H9 (cell line): ENCODE results near the gene PAEP. TPM values are rescaled to one million over a fixed set of nuclear protein-coding genes. Genes with fewer than 3 reads are reported as not detected.

Source experiments
- DNase-seq: peaks from one replicate; pipeline ENCODE4 v3.0.0-alpha.2; 2017
- H2AFZ ChIP-seq: one replicate; pipeline ENCODE4 v1.6.1; 2013; ENCODE audit warnings: mild to moderate bottlenecking, low read length, control low read depth, moderate library complexity
- H2AK5ac ChIP-seq: 2 replicates; pipeline ENCODE4 v1.6.1; 2013; ENCODE audit warnings: low read length, control low read depth, mixed read lengths; ENCODE audit not compliant: insufficient read length
- H2BK120ac ChIP-seq: one replicate; pipeline ENCODE4 v1.6.1; 2013; ENCODE audit warnings: low read depth, mild to moderate bottlenecking, low read length, control low read depth, inconsistent platforms; ENCODE audit not compliant: poor library complexity, severe bottlenecking
- H2BK12ac ChIP-seq: 2 replicates; pipeline ENCODE4 v1.6.1; 2013; ENCODE audit warnings: low read length, control low read depth, mixed read lengths, low read depth; ENCODE audit not compliant: insufficient read length
- H2BK15ac ChIP-seq: 2 replicates; pipeline ENCODE4 v1.6.1; 2013; ENCODE audit warnings: low read depth, low read length, control low read depth
- H2BK20ac ChIP-seq: one replicate; pipeline ENCODE4 v1.6.1; 2013; ENCODE audit warnings: low read depth, mild to moderate bottlenecking, low read length, control low read depth, inconsistent platforms; ENCODE audit not compliant: poor library complexity, severe bottlenecking
- H2BK5ac ChIP-seq: 2 replicates; pipeline ENCODE4 v1.6.1; 2013; ENCODE audit warnings: low read length, control low read depth, mixed read lengths; ENCODE audit not compliant: insufficient read length
- H3K14ac ChIP-seq: 2 replicates; pipeline ENCODE4 v1.6.1; 2013; ENCODE audit warnings: low read length, control low read depth; ENCODE audit not compliant: insufficient read depth
- H3K18ac ChIP-seq: 2 replicates; pipeline ENCODE4 v1.6.1; 2013; ENCODE audit warnings: low read depth, mild to moderate bottlenecking, mixed read lengths, low read length, control low read depth; ENCODE audit not compliant: insufficient read length
- H3K23ac ChIP-seq: 2 replicates; pipeline ENCODE4 v1.6.1; 2013; ENCODE audit warnings: low read length, control low read depth, mixed read lengths, low read depth; ENCODE audit not compliant: insufficient read length
- H3K23me2 ChIP-seq: 2 replicates; pipeline ENCODE4 v1.6.1; 2013; ENCODE audit warnings: low read depth, mild to moderate bottlenecking, mixed read lengths, low read length, control low read depth; ENCODE audit not compliant: insufficient read length, poor library complexity, severe bottlenecking
- H3K27ac ChIP-seq: 2 replicates; pipeline ENCODE4 v1.5.1; 2013; ENCODE audit warnings: low read length, control low read depth, mixed read lengths, low read depth; ENCODE audit not compliant: insufficient read length
- H3K27me3 ChIP-seq: 2 replicates; pipeline ENCODE4 v1.6.1; 2013; ENCODE audit warnings: low read length, control low read depth, inconsistent platforms; ENCODE audit not compliant: insufficient read depth
- H3K4ac ChIP-seq: 2 replicates; pipeline ENCODE4 v1.6.1; 2013; ENCODE audit warnings: low read depth, mild to moderate bottlenecking, control low read depth, inconsistent platforms, low read length, moderate library complexity
- H3K4me1 ChIP-seq: 2 replicates; pipeline ENCODE4 v1.6.1; 2013; ENCODE audit warnings: low read length, control low read depth, inconsistent platforms; ENCODE audit not compliant: insufficient read depth
- H3K4me2 ChIP-seq: 2 replicates; pipeline ENCODE4 v1.6.1; 2013; ENCODE audit warnings: low read length, control low read depth, mixed read lengths; ENCODE audit not compliant: insufficient read length, insufficient read depth
- H3K56ac ChIP-seq: 2 replicates; pipeline ENCODE4 v1.6.1; 2013; ENCODE audit warnings: low read depth, mild to moderate bottlenecking, mixed read lengths, low read length, control low read depth; ENCODE audit not compliant: insufficient read length
- H3K79me1 ChIP-seq: 2 replicates; pipeline ENCODE4 v1.6.1; 2013; ENCODE audit warnings: low read depth, mild to moderate bottlenecking, moderate library complexity, low read length, control low read depth, inconsistent platforms; ENCODE audit not compliant: insufficient read depth, poor library complexity, severe bottlenecking
- H3K79me2 ChIP-seq: 2 replicates; pipeline ENCODE4 v1.6.1; 2013; ENCODE audit warnings: low read length, control low read depth, inconsistent platforms; ENCODE audit not compliant: insufficient read depth
- H3K9ac ChIP-seq: 2 replicates; pipeline ENCODE4 v1.6.1; 2013; ENCODE audit warnings: low read length, control low read depth, mixed read lengths; ENCODE audit not compliant: insufficient read length; ENCODE audit errors: extremely low read depth
- H3K9me3 ChIP-seq: one replicate; pipeline ENCODE4 v1.6.1; 2013; ENCODE audit warnings: low read depth, low read length, inconsistent platforms; ENCODE audit not compliant: control insufficient read depth
- H3T11ph ChIP-seq: one replicate; pipeline ENCODE4 v1.6.1; 2013; ENCODE audit warnings: mild to moderate bottlenecking, low read length, control low read depth, inconsistent platforms
- H4K20me1 ChIP-seq: one replicate; pipeline ENCODE4 v1.6.1; 2013; ENCODE audit not compliant: control insufficient read depth, insufficient read length, insufficient read depth
- H4K5ac ChIP-seq: 2 replicates; pipeline ENCODE4 v1.6.1; 2013; ENCODE audit warnings: low read depth, mild to moderate bottlenecking, mixed read lengths, low read length, control low read depth; ENCODE audit not compliant: insufficient read length
- H4K8ac ChIP-seq: replicated peaks from 2 replicates; pipeline ENCODE4 v1.6.1; 2013; ENCODE audit warnings: low read length, control low read depth, mixed read lengths, low read depth; ENCODE audit not compliant: insufficient read length
- H4K91ac ChIP-seq: 2 replicates; pipeline ENCODE4 v1.6.1; 2013; ENCODE audit warnings: low read depth, mild to moderate bottlenecking, moderate library complexity, mixed read lengths, low read length, control low read depth; ENCODE audit not compliant: insufficient read length
- H3K27ac Mint-ChIP-seq, 3 experiments: 2 replicates in 2 of 3; 3 replicates in 1 of 3; pipeline ENCODE4 v1.8.0; 2020 to 2021; ENCODE audit warnings: mixed read lengths in 3 of 3, mild to moderate bottlenecking in 1 of 3, moderate library complexity in 1 of 3
- H3K27me3 Mint-ChIP-seq: 2 replicates; pipeline ENCODE4 v1.8.0; 2021; ENCODE audit warnings: low read depth, mild to moderate bottlenecking, moderate library complexity, mixed read lengths
- H3K36me3 Mint-ChIP-seq, 3 experiments: 2 replicates in 2 of 3; 3 replicates in 1 of 3; pipeline ENCODE4 v1.8.0; 2020 to 2021; ENCODE audit warnings: low read depth in 3 of 3, mixed read lengths in 3 of 3; ENCODE audit not compliant: insufficient read depth in 1 of 3
- H3K4me1 Mint-ChIP-seq, 2 experiments: 2 replicates each; pipeline ENCODE4 v1.8.0; 2020; ENCODE audit warnings: mixed read lengths in 2 of 2
- H3K4me3 Mint-ChIP-seq, 2 experiments: 2 replicates in 1 of 2; 3 replicates in 1 of 2; pipeline ENCODE4 v1.8.0; 2020 to 2021; ENCODE audit warnings: mild to moderate bottlenecking in 2 of 2, mixed read lengths in 2 of 2, moderate library complexity in 1 of 2
- H3K9me3 Mint-ChIP-seq, 2 experiments: 2 replicates in 1 of 2; 3 replicates in 1 of 2; pipeline ENCODE4 v1.8.0; 2020; ENCODE audit warnings: mild to moderate bottlenecking in 2 of 2, mixed read lengths in 2 of 2, moderate library complexity in 1 of 2
- WGBS: extraction: QIAGEN DNeasy Blood & Tissue Kit; methylation state at CpG from one replicate; pipeline ENCODE4 v1.1.7; 2013; ENCODE audit warnings: missing lambda C conversion rate, low lambda C conversion rate, mixed read lengths; ENCODE audit not compliant: insufficient read length; ENCODE audit errors: extremely low coverage; 5-methylcytosine and 5-hydroxymethylcytosine counted together
- total RNA-seq: library from RNA; stranded (reverse); gene quantifications from 2 replicates; pipeline ENCODE4 v1.2.1, GENCODE V29; 2021
- TF ChIP-seq, protein P1 (sequence below): fragments of 200-600 bp; sonication (generic); conservative IDR thresholded peaks from 3 replicates; pipeline ENCODE4 v1.8.0; 2021; ENCODE audit warnings: antibody characterized with exemption, mild to moderate bottlenecking

PAEP gene
- total RNA-seq, 1 experiment from 2014 or later, result not detected

DNA sequence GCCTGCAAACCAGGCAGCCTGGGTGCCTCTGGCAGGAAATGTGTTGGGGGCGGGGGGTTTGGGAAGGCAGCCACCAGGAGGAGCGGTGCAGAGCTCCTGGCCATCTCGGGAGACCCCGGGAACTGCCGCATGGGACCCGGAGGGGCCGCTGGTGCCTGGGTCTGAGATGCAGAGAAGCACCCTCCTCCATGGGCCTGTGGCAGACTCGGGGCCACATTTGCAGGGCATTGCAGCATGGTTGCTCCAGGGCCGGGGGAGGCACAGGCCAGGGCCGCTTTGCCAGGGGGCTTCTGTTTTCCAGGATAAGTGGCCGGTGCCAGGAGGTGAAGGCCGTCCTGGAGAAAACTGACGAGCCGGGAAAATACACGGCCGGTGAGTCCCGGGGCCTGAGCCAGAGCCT is 38.6 kb upstream of the PAEP start:
- Histone ChIP-seq H3K27ac (no peak overlapping the region), H3K4me2 (no peak overlapping the region), H3K56ac (no peak overlapping the region), H2AFZ (no peak overlapping the region), H4K5ac (no peak overlapping the region), H2BK12ac (no peak overlapping the region), H2AK5ac (no peak overlapping the region), H3K79me1 (no peaks in the 10 kb centered on the region), H3K9ac (no peak overlapping the region), H3K23me2 (no peaks in the 10 kb centered on the region), H2BK120ac (no peak overlapping the region), H3K27me3 (no peaks in the 10 kb centered on the region), H3K4ac (no peak overlapping the region), H3T11ph (no peak overlapping the region), H3K9me3 (no peaks in the 10 kb centered on the region), H2BK20ac (no peak overlapping the region), H4K20me1 (no peaks in the 10 kb centered on the region), H4K8ac (no peak overlapping the region), H3K23ac (no peak overlapping the region), H4K91ac (no peak overlapping the region), H3K79me2 (no peaks in the 10 kb centered on the region), H3K4me1 (no peaks in the 10 kb centered on the region; the same call in 1 of the 2 replicates), H2BK5ac (no peak overlapping the region), H3K14ac (no peak overlapping the region), H3K18ac (no peak overlapping the region), H2BK15ac (no peak overlapping the region)
- Mint-ChIP-seq H3K4me1 (peaks cover 4 to 11% of the 10 kb centered on the region in 2 experiments; a peak in 3 of 4 replicates), H3K27ac (no peak overlapping the region), H3K36me3 (no peaks in the 10 kb centered on the region), H3K9me3 (peaks cover 0 to 5% of the 10 kb centered on the region in 2 experiments; a peak in 2 of 5 replicates), H3K27me3 (peaks cover 2% of the 10 kb centered on the region; the same call in 1 of the 2 replicates), H3K4me3 (no peak overlapping the region)
- TF ChIP-seq, protein P1, sequence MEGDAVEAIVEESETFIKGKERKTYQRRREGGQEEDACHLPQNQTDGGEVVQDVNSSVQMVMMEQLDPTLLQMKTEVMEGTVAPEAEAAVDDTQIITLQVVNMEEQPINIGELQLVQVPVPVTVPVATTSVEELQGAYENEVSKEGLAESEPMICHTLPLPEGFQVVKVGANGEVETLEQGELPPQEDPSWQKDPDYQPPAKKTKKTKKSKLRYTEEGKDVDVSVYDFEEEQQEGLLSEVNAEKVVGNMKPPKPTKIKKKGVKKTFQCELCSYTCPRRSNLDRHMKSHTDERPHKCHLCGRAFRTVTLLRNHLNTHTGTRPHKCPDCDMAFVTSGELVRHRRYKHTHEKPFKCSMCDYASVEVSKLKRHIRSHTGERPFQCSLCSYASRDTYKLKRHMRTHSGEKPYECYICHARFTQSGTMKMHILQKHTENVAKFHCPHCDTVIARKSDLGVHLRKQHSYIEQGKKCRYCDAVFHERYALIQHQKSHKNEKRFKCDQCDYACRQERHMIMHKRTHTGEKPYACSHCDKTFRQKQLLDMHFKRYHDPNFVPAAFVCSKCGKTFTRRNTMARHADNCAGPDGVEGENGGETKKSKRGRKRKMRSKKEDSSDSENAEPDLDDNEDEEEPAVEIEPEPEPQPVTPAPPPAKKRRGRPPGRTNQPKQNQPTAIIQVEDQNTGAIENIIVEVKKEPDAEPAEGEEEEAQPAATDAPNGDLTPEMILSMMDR, result no peak
- DNase-seq, result no peak
- WGBS, result no CpG with 5 or more reads among the region's 17 CpGs
